Uterus (tissue), 4 donors: ENCODE results near the gene CPNE1. TPM values are rescaled to one million over a fixed set of nuclear protein-coding genes. Genes with fewer than 3 reads are reported as not detected.

Experiments
- DNase-seq, 2 donors: peaks; one replicate each; pipeline ENCODE4 v3.0.0-alpha.2; 2019 to 2020
- H3K27ac ChIP-seq, 2 donors: fragments of 200-600 bp; sonication (generic); 1 replicate in 1 of 2; 2 replicates in 1 of 2; pipeline ENCODE4 v1.5.1; 2016 to 2018
- H3K27me3 ChIP-seq, 2 donors: fragments of 200-600 bp; sonication (generic); one replicate each; pipeline ENCODE4 v1.5.1; 2018 to 2019; ENCODE audit warnings: control low read depth in 1 of 2
- H3K36me3 ChIP-seq, 2 donors: fragments of 200-600 bp; sonication (generic); one replicate each; pipeline ENCODE4 v1.5.1; 2019; ENCODE audit warnings: control low read depth in 1 of 2
- H3K4me1 ChIP-seq, 2 donors: fragments of 200-600 bp; sonication (generic); one replicate each; pipeline ENCODE4 v1.5.1; 2018 to 2019; ENCODE audit warnings: control low read depth in 1 of 2
- H3K4me3 ChIP-seq, 2 donors: fragments of 200-600 bp; sonication (generic); 1 replicate in 1 of 2; 2 replicates in 1 of 2; pipeline ENCODE4 v1.5.1; 2018 to 2019; ENCODE audit warnings: mild to moderate bottlenecking in 1 of 2
- H3K9me3 ChIP-seq, 2 donors: fragments of 200-600 bp; sonication (generic); one replicate each; pipeline ENCODE4 v1.5.1; 2019; ENCODE audit warnings: control low read depth in 1 of 2
- CTCF ChIP-seq, 4 experiments: fragments of 200-600 bp in 2 of 4; fragments of 450-650 bp in 2 of 4; sonication (generic) in 2 of 4; IDR thresholded peaks; one replicate each; pipeline ENCODE4 v1.5.1; 2016 to 2019; ENCODE audit warnings: antibody characterized with exemption in 4 of 4, mild to moderate bottlenecking in 2 of 4, moderate library complexity in 1 of 4
- POLR2A ChIP-seq, 2 donors: fragments of 450-650 bp; IDR thresholded peaks; one replicate each; pipeline ENCODE4 v1.6.1; 2016; ENCODE audit warnings: antibody characterized with exemption in 2 of 2, mild to moderate bottlenecking in 1 of 2, moderate library complexity in 1 of 2
- intact Hi-C: fragments of 100-400 bp; cut with DNase I; formaldehyde crosslinking; loops from one replicate; pipeline ENCODE4 v1.15.1; 2023; ENCODE audit warnings: low total_unique reads
- total RNA-seq, 4 donors: library from RNA; depleted of rRNA in 3 of 4; stranded (reverse); fragments of >200 nt in 3 of 4; gene quantifications; one replicate each; pipeline versions ENCODE4 v1.1.0 to v1.2.4, GENCODE V29; 2014 to 2023
- donor health status: DM: yes; HTN: yes; CAD: no.

Gene CPNE1
- total RNA-seq, 4 donors from 2014 or later: 86.8 to 295 (median 142) TPM

GRCh38 chr20:35652641-35653429, 11.9 kb downstream of the CPNE1 start:
- H3K27ac ChIP-seq: no peak overlapping the region
- no peaks in the 10 kb centered on the region for H3K36me3 ChIP-seq
- no peaks in the 10 kb centered on the region for H3K9me3 ChIP-seq
- DNase-seq: no peak
- intact Hi-C loops: no loop called here
- peaks cover 0 to 9% of the 10 kb centered on the region in 2 donors for H3K4me1 ChIP-seq
- no peaks in the 10 kb centered on the region for H3K27me3 ChIP-seq
- no peak overlapping the region for H3K4me3 ChIP-seq
- no peak for TF ChIP-seq POLR2A (IDR thresholded peaks at IDR 0.05)
- no peak for TF ChIP-seq CTCF (IDR thresholded peaks at IDR 0.05)

- Histone ChIP-seq H3K27ac (no peak overlapping the region), H3K4me1 (peaks cover 0 to 9% of the 10 kb centered on the region in 2 donors), H3K4me3 (no peak overlapping the region), H3K27me3 (no peaks in the 10 kb centered on the region), H3K36me3 (no peaks in the 10 kb centered on the region), H3K9me3 (no peaks in the 10 kb centered on the region)
- TF ChIP-seq CTCF (IDR thresholded peaks at IDR 0.05) (no peak), POLR2A (IDR thresholded peaks at IDR 0.05) (no peak)
- DNase-seq: no peak
- intact Hi-C loops: no loop called here
Measured at GRCh38 chr20:35651958-35652357, 12.7 kb downstream of the CPNE1 start.

- Histone ChIP-seq H3K27me3 (no peaks in the 10 kb centered on the region), H3K4me1 (peaks cover 0 to 9% of the 10 kb centered on the region in 2 donors), H3K9me3 (no peaks in the 10 kb centered on the region), H3K36me3 (no peaks in the 10 kb centered on the region), H3K27ac (no peak overlapping the region), H3K4me3 (no peak overlapping the region)
- DNase-seq: no peak
- intact Hi-C loops: no loop called here
- TF ChIP-seq POLR2A (IDR thresholded peaks at IDR 0.05) (no peak), CTCF (IDR thresholded peaks at IDR 0.05) (no peak)
Measured at GRCh38 chr20:35650632-35651031, 14.1 kb downstream of the CPNE1 start.

- H3K4me3 ChIP-seq: no peak overlapping the region
- TF ChIP-seq CTCF (IDR thresholded peaks at IDR 0.05): no peak
- no peak for TF ChIP-seq POLR2A (IDR thresholded peaks at IDR 0.05)
- intact Hi-C loops: no loop called here
- no peak overlapping the region for H3K27ac ChIP-seq
- H3K9me3 ChIP-seq: no peaks in the 10 kb centered on the region
- DNase-seq: no peak
- H3K4me1 ChIP-seq: peaks cover 0 to 9% of the 10 kb centered on the region in 2 donors
- no peaks in the 10 kb centered on the region for H3K27me3 ChIP-seq
- H3K36me3 ChIP-seq: no peaks in the 10 kb centered on the region
Measured at GRCh38 chr20:35648836-35649235, 15.9 kb downstream of the CPNE1 start.

- Histone ChIP-seq H3K4me3 (no peak overlapping the region), H3K4me1 (no peaks in the 10 kb centered on the region), H3K27me3 (no peaks in the 10 kb centered on the region), H3K9me3 (no peaks in the 10 kb centered on the region), H3K36me3 (no peaks in the 10 kb centered on the region), H3K27ac (no peak overlapping the region)
- no peak for DNase-seq
- intact Hi-C loops: no loop called here
- TF ChIP-seq CTCF (IDR thresholded peaks at IDR 0.05): no peak
- no peak for TF ChIP-seq POLR2A (IDR thresholded peaks at IDR 0.05)
Measured at GRCh38 chr20:35644806-35645205, 19.9 kb downstream of the CPNE1 start.
